Gastrocnemius medialis (tissue), 4 donors: ENCODE results near the gene TOR1AIP2.

Experiments
- POLR2A ChIP-seq, 2 donors: fragments of 450-650 bp; IDR thresholded peaks; one replicate each; pipeline ENCODE4 v1.6.1; 2017; ENCODE audit warnings: antibody characterized with exemption in 2 of 2, mild to moderate bottlenecking in 2 of 2, moderate library complexity in 2 of 2
- TF ChIP-seq, protein P1 (sequence below), 5 experiments: fragments of 450-650 bp in 3 of 5; fragments of 200-600 bp in 2 of 5; sonication (generic) in 2 of 5; IDR thresholded peaks in 4 of 5; conservative IDR thresholded peaks in 1 of 5; 1 replicate in 4 of 5; 2 replicates in 1 of 5; pipeline ENCODE4 v1.5.1; 2016 to 2019; ENCODE audit warnings: antibody characterized with exemption in 5 of 5, mild to moderate bottlenecking in 3 of 5, moderate library complexity in 3 of 5

DNA sequence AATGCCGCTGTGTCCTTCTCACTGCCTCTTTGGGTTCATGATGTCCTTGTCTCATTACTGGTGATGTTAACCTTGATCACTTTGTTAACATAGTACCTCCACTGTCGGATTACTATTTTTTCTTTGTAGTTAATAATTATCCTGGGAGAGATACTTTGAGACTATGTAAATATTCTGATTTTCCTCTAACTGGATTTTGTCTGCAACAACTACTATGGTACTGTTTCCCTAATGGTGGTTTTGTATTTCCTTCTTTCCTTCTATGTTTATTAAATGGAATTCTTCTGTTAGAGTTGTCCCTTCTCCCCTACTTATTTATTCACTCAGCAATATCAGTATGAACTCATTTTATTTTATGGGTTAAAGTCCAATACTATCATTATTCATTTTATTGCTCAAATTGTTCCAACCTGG, 4.2 kb downstream of the TOR1AIP2 start:
- TF ChIP-seq, protein P1, sequence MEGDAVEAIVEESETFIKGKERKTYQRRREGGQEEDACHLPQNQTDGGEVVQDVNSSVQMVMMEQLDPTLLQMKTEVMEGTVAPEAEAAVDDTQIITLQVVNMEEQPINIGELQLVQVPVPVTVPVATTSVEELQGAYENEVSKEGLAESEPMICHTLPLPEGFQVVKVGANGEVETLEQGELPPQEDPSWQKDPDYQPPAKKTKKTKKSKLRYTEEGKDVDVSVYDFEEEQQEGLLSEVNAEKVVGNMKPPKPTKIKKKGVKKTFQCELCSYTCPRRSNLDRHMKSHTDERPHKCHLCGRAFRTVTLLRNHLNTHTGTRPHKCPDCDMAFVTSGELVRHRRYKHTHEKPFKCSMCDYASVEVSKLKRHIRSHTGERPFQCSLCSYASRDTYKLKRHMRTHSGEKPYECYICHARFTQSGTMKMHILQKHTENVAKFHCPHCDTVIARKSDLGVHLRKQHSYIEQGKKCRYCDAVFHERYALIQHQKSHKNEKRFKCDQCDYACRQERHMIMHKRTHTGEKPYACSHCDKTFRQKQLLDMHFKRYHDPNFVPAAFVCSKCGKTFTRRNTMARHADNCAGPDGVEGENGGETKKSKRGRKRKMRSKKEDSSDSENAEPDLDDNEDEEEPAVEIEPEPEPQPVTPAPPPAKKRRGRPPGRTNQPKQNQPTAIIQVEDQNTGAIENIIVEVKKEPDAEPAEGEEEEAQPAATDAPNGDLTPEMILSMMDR (IDR thresholded peaks at IDR 0.05 in 4 of 5, conservative IDR thresholded peaks at IDR 0.05 in 1 of 5), result no peak
- TF ChIP-seq POLR2A (IDR thresholded peaks at IDR 0.05), result no peak
